Astrocyte of the cerebellum (primary cell): ENCODE measurements around the gene CHST15.

ENCODE experiments used
- DNase-seq: peaks from one replicate; pipeline ENCODE4 v3.0.0-alpha.2; 2011; ENCODE audit warnings: low read depth
- H3K4me3 ChIP-seq: 2 replicates; pipeline ENCODE4 v1.5.1; 2011; ENCODE audit warnings: mild to moderate bottlenecking, low read depth, low read length, moderate library complexity
- CTCF ChIP-seq: IDR thresholded peaks from 2 replicates; pipeline ENCODE4 v1.5.1; 2012; ENCODE audit warnings: low read length, low read depth, moderate library complexity, mild to moderate bottlenecking; ENCODE audit errors: missing control alignments
- in situ Hi-C: cut with HindIII; loops from 2 replicates; pipeline ENCODE4 v1.10.0; 2017; ENCODE audit warnings: low sequenced_read_pairs

The CHST15 gene

GRCh38 chr10:124124769-124125161 is 31.4 kb upstream of the CHST15 start:
- in situ Hi-C loops = no loop called here
- DNase-seq = no peak
- H3K4me3 ChIP-seq = no peak overlapping the region
- no peak for TF ChIP-seq CTCF

- no peak overlapping the region for H3K4me3 ChIP-seq
- in situ Hi-C loops = no loop called here
- TF ChIP-seq CTCF = no peak
- DNase-seq = no peak
These were observed 30.8 kb upstream of the CHST15 start for GRCh38 chr10:124124123-124124768.

GRCh38 chr10:124123156-124123555 is 29.8 kb upstream of the CHST15 start:
- in situ Hi-C loops = no loop called here
- no peak for DNase-seq
- TF ChIP-seq CTCF = no peak
- H3K4me3 ChIP-seq = no peak overlapping the region

GRCh38 chr10:124122211-124122610 is 28.8 kb upstream of the CHST15 start:
- no peak overlapping the region for H3K4me3 ChIP-seq
- in situ Hi-C loops = no loop called here
- TF ChIP-seq CTCF = no peak
- no peak for DNase-seq

- no peak overlapping the region for H3K4me3 ChIP-seq
- no peak for DNase-seq
- TF ChIP-seq CTCF = no peak
- in situ Hi-C loops = no loop called here
These were observed 27.1 kb upstream of the CHST15 start for GRCh38 chr10:124120410-124121061.

GRCh38 chr10:124119946-124120345 is 26.5 kb upstream of the CHST15 start:
- H3K4me3 ChIP-seq = no peak overlapping the region
- DNase-seq = no peak
- in situ Hi-C loops = no loop called here
- TF ChIP-seq CTCF = no peak
